HEK293T (cell line): ENCODE data around the gene CLK2.

Experiments
- ELF4 ChIP-seq: fragments of 450-650 bp; IDR thresholded peaks from 2 replicates; pipeline ENCODE4 v1.6.1; 2017; ENCODE audit warnings: antibody characterized with exemption
- FOXK2 ChIP-seq: fragments of 450-650 bp; IDR thresholded peaks from 2 replicates; pipeline ENCODE4 v1.6.1; 2016; ENCODE audit warnings: mild to moderate bottlenecking
- HDGF ChIP-seq: fragments of 450-650 bp; IDR thresholded peaks from 2 replicates; pipeline ENCODE4 v1.6.1; 2017; ENCODE audit warnings: antibody characterized with exemption, borderline replicate concordance
- L3MBTL2 ChIP-seq: fragments of 450-650 bp; conservative IDR thresholded peaks from 2 replicates; pipeline ENCODE4 v1.6.1; 2016; ENCODE audit warnings: mild to moderate bottlenecking
- NFRKB ChIP-seq: fragments of 450-650 bp; IDR thresholded peaks from 2 replicates; pipeline ENCODE4 v1.6.1; 2016; ENCODE audit warnings: mild to moderate bottlenecking, moderate library complexity
- SP1 ChIP-seq: fragments of 450-650 bp; IDR thresholded peaks from 2 replicates; pipeline ENCODE4 v1.6.1; 2017
- SUZ12 ChIP-seq: fragments of 450-650 bp; IDR thresholded peaks from 2 replicates; pipeline ENCODE4 v1.6.1; 2016; ENCODE audit warnings: mild to moderate bottlenecking
- TARDBP ChIP-seq: fragments of 450-650 bp; IDR thresholded peaks from 2 replicates; pipeline ENCODE4 v1.6.1; 2016

DNA sequence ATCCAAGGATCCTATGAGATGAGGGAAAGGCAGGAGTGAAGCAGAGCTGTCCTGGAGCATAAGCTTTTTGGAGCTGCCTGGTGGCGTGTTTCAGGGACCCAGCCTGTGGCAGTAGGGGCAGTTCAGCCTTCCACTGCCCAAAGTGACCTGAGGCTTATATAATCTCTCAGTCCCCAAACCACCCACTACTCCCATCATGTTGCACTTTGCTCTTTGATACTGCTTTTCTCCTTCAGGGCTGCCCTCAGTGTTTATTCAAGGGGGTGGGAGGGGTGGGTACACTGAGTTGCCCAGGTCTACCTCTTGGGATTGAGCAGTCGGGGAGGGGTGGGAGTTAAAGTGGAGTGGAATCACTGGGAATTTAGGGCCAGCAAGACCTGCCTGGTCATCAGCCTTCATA, 13.2 kb upstream of the CLK2 start:
- TF ChIP-seq SP1 (no peak), HDGF (no peak), FOXK2 (no peak), SUZ12 (no peak), TARDBP (no peak), NFRKB (no peak), L3MBTL2 (no peak), ELF4 (no peak)
